GM19372 (cell line): ENCODE results near the gene TRAFD1.
"Not testable (repeated sequence)": the region's sequence is repeated elsewhere in the genome, so short reads cannot be mapped to it uniquely, and the experiment has no call there.

ENCODE experiments used
- ATAC-seq: cut with Tn5 transposase; IDR thresholded peaks from one replicate; pipeline ENCODE4 v1.9.1; 2021; ENCODE audit warnings: mild to moderate bottlenecking, low read depth, moderate library complexity; ENCODE audit not compliant: unreplicated experiment

TRAFD1 gene

GRCh38 chr12:112125250-112125999 lies at the start of gene TRAFD1:
TSS of gene TRAFD1 (plus strand) at chr12:112125560. CDS start at chr12:112130523, 4,963 bp downstream.
- peak; percentile 99 for ATAC-seq

- no peak for ATAC-seq
Measured at GRCh38 chr12:112087055-112087850, 38.1 kb upstream of the TRAFD1 start.

- no peak for ATAC-seq
Measured at GRCh38 chr12:112087851-112088250, 37.5 kb upstream of the TRAFD1 start.

- ATAC-seq: no peak
Measured at GRCh38 chr12:112091563-112091962, 33.8 kb upstream of the TRAFD1 start.

GRCh38 chr12:112096070-112096469 lies 29.3 kb upstream of the TRAFD1 start:
- no peak for ATAC-seq

GRCh38 chr12:112096667-112097066 lies 28.7 kb upstream of the TRAFD1 start:
- no peak for ATAC-seq

- ATAC-seq: no peak
Measured at GRCh38 chr12:112097641-112098040, 27.7 kb upstream of the TRAFD1 start.

GRCh38 chr12:112100500-112100899 lies 24.9 kb upstream of the TRAFD1 start:
- ATAC-seq: not testable (repeated sequence)

GRCh38 chr12:112102127-112102526 lies 23.2 kb upstream of the TRAFD1 start:
- ATAC-seq: no peak

GRCh38 chr12:112102746-112103145 lies 22.6 kb upstream of the TRAFD1 start:
- ATAC-seq: not testable (repeated sequence)

- no peak for ATAC-seq
Measured at GRCh38 chr12:112103758-112104503, 21.4 kb upstream of the TRAFD1 start.

GRCh38 chr12:112105891-112106290 lies 19.5 kb upstream of the TRAFD1 start:
- no peak for ATAC-seq

GRCh38 chr12:112107306-112108201 lies 17.8 kb upstream of the TRAFD1 start:
- no peak for ATAC-seq

GRCh38 chr12:112108202-112109079 lies 16.9 kb upstream of the TRAFD1 start, which contains the start of gene NAA25:
TSS of gene NAA25 (minus strand) at chr12:112108783. CDS start at chr12:112108773, 10 bp downstream.
- ATAC-seq: peak; percentile 74

- ATAC-seq: not testable (repeated sequence)
Measured at GRCh38 chr12:112110787-112111662, 14.3 kb upstream of the TRAFD1 start.

GRCh38 chr12:112111931-112112330 lies 13.4 kb upstream of the TRAFD1 start:
- no peak for ATAC-seq

- no peak for ATAC-seq
Measured at GRCh38 chr12:112112409-112113133, 12.8 kb upstream of the TRAFD1 start.
